NCI-H1694 treated with DMSO at 0.1 percent for 48 hours (cell line): ENCODE measurements around the gene SRGAP1.
A peak's percentile ranks its signal among the peaks of the same experiment; 100 is the strongest.
"Not testable (repeated sequence)": the region's sequence is repeated elsewhere in the genome, so short reads cannot be mapped to it uniquely, and the experiment has no call there.

Experiments
- DNase-seq: peaks from one replicate; lab custom pipeline; 2025; lab: John Stamatoyannopoulos, UW

The SRGAP1 gene

DNA sequence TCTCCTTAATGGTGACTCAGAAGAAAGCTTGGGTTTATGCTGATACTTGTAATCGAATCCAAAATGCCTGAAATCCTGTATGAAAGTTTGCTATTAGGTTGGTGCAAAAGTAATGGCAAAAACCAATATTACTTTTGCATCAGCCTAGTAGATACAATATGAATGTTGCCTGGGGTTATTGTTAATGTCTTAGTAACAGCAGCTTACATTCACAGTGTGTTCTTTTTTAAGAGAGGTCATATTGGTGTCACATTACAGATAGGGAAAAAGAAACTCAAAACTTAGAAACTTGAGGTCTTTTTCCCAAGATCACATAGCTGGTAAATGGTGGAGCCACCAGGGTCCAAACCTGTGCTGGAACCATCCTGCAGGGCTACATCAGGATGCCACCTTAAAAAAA lies 25.2 kb downstream of the SRGAP1 start:
- no peak for DNase-seq

DNA sequence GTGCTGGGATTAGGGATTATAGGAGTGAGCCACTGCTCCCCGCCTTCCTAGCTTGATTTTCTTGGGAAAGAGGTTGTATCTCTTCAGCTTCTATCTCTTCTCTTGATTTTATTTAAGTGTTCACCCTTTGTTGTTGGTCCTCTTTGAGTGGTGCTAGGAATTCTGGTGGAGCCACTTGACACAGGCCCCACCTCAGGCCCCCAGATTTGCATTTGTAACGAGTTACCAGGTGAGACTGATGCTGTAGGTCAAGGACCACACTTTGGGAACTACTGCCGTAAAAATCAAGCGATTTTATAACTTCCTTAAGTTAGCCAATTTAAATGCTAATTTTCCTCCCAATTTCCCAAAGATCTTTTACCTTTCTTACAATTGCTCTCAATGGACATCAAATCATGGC lies 26.3 kb downstream of the SRGAP1 start:
- DNase-seq: no peak

DNA sequence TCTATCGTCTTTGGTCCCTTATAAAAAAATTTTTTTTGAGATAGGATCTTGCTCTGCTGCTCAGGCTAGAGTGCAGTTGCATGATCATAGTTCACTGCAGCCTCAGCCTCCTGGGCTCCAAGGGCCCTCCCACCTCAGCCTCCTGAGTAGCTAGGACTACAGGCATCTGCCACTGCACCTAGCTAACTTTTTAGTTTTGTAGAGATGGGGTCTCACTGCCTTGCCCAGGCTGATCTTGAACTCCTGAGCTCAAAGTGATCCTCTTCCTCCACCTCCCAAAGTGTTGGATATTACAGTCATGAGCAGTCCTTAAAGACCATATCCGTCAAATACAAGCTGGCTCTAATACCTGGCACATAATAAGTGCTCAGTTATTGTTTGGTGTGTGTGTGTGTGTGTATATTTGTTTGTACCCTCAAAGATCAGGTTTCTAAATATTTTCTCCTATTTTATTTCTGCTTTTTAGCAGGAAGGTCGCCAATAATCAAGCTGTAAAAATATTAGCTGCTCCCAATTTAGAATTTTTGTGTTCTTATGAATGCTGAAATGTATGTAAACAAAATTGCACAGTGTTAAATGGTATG lies 30.5 kb downstream of the SRGAP1 start:
- DNase-seq: no peak

DNA sequence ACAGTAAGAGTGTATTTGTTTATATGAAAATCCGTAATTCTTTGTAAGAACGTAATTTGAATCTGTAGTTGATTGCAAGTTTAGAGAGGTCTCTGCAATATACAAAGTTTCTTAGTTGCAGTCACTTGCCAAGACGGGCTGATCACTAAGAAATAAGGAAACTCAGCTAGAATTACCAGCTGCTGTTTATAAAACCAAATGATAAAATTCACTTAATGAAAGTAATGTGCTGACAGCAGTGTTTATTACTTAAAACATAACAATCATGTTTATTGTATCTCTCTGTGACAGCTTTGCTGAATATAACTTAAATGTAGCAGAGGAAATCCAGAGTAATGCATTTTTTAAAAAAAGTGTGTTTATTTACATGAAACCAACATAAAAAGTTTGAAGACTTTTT lies 31.2 kb downstream of the SRGAP1 start:
- DNase-seq: no peak

DNA sequence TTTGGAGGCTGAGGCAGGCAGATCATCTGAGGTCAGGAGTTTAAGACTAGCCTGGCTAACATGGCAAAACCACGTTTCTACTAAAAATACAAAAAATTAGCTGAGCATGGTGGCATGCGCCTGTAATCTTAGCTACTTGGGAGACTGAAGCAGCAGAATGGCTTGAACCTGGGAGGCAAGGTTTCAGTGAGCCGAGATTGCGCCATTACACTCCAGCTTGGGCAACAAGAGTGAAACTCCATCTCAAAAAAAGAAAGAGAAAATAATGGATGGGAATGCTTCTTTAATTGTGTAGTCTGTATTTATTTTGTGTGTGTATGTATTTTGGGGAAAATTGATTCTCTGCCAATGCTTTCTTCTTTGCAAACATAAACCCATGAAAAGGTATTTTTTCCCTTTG lies 32.5 kb downstream of the SRGAP1 start:
- no peak for DNase-seq

DNA sequence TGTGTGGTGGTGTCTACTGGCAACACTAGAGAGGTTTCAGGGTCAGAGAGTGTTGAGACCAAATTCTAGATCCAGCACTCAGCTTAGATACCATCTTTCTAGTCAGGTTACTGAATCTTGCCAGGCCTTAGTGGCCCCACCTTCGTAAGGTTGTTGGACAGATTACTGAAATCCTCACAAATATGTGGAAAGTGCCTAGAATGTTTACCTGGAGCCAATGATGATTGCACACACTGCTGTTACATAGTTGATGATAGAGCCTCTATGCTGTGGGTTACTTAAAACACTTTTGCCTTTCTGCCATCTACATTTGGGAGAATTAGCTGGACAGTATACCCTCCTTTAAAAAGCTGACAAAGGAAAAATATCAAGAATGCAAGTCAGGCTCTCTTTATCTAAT lies 33.2 kb downstream of the SRGAP1 start:
- DNase-seq: no peak

DNA sequence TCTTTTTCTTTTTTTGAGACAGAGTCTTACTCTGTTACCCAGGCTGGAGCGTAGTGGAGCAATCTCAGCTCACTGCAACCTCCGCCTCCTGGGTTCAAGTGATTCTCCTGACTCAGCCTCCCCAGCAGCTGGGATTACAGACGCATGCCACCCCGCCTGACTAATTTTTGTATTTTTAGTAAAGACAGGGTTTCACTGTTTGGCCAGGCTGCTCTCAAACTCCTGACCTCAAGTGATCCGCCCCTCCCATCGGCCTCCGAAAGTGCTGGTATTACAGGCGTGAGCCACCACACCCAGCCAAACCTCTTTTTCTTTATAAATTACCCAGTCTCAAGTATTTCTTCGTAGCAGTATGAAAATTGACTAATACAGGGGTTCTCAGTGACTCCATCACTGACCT lies 35.7 kb downstream of the SRGAP1 start:
- DNase-seq: not testable (repeated sequence)

DNA sequence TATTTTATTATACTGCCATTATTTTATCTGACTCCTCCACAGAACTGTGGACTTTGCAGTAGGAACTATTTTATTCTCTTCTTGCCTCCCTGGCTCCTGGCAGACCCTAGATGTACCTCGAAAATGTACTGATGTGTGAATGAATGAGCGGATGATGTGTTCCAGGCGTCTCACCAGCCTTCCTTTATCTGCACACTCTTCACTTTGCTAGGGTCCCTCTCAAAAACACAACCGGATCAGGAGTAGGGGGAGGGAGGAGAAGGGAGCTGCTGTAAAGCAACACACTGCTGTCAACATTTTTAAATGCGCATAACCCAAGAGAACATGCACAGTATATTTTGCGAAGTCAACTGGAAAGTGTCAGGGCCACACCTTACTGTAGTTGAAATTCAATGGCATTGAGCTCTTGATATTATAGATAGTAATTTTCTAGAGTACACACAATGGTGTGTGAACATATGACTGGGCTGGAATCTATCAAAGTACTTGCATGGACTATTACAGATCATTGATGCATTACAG lies 36.3 kb downstream of the SRGAP1 start:
- no peak for DNase-seq

DNA sequence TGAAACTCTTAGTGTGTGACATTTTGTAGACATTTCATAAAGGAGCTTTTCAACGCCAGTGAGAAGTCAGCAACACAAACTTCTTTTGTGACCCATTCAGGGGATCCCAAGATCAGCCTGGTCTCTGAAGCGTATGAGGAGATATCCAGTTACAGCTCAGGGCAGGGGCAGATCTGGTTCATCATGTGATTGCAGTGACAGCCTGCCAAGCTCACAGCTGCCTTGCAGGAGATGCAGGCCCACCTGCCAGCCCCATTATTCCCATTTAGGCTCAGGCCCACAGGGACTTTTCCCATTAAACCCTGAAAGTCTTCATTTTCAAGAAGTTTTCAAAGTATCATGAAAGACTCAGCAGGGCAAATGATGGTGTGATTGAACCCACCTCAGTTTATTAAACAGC lies 38.3 kb downstream of the SRGAP1 start:
- DNase-seq: peak; percentile 58

DNA sequence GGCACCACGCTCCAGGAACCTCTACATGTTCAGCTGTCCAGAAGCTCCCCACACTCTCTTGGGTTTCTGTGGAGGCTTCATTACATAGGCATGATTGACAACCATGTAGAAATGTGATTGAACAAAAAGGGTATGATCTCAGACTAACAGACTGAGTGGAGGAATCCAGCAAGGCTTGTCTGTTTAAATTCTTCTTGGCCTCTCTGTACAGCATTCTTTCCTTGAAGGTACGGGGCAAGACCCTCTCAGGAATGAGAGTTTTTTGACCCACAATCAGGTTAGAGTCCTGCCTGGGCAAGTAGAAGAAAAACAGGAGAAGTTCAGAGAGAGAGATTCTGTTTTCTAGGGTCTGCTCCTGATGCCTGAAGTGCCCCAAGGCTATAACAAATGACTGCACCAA lies 40.9 kb downstream of the SRGAP1 start:
- no peak for DNase-seq

DNA sequence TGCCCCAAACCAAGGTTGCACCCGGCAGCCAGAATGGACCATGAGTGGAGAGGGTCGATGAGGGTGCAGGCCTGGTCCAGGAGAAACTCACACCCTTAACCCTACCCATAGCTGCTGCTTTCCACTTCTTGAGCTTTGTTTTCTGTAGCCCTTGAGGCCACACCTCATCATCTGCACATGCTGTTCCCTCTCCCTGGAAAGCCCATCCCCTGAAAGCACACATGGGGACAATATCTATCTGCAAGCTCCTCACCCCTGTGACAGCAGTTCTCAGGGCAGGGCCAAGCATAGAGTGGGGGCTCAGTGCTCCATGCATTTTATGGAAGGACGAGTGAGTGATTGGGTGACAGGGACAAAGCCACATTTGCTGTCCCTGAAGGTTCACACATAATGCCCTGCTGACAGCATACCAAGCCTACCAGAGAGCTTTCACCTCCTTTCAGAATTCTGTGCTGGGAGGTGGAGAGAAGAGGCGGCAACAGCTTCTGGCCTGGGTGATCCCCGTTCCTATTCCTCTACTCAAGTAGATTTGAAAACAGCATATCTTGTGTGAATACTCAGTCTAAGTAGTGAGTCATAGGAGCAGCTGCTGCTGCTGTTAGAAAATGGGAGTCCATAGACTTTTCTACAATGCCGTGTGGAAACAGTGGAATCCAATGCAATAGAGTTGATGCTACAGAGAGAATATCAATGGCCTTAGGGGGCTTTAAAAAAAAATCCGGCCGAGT lies 44.6 kb downstream of the SRGAP1 start:
- no peak for DNase-seq

DNA sequence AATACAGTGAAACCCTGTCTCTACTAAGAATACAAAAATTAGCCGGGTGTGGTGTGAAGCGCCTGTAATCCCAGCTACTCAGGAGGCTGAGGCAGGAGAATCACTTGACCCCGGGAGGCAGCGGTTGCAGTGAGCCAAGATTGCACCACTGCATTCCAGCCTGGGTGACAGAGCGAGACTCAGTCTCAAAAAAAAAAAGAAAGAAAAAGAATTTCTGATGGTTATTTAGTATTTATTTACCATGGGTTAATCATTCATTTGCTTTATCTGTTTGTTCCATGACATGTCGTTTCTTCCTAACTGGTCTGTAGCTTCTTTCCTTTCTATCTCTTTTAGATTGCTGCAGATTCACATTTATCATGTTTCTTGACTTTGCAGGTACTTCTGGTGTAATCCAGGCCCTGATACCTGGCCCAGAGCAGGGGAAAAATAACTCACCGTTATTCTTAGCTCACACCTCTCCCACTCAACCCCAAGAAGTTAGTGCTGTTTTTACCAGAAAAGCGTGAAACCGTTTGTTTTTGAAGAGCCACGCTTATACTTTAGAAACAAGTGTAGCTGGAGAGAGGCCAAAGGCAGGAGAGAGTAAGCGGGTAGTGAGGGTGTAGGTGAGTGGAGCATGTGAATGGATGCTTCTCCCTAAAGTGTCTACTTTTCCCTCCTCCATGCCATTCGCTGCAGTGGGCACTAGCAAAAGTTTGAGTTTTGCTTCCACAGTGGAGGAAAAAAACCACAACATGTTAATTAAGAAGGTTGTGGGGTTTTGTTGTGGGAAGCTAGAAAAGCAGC lies 45.4 kb downstream of the SRGAP1 start:
- DNase-seq: no peak

DNA sequence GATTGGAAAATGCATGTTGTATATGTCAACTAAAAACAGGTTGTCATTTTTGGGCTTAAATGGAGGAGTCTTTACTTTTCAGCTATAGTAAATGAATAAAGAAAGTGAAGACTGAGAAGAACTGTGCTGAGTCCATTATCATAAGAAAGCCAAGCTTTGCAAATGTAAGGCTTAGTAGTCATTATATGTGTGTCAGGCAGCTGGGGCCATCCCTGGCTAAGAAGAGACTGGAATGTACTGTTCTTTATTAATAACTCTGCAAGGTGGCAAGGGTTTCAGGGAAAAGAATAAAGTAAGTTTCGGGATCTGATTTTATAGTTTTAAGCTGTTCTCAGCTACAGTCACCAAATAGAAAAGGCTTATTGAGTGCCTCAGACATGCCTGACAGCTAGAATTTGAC lies 48.7 kb downstream of the SRGAP1 start:
- DNase-seq: no peak

DNA sequence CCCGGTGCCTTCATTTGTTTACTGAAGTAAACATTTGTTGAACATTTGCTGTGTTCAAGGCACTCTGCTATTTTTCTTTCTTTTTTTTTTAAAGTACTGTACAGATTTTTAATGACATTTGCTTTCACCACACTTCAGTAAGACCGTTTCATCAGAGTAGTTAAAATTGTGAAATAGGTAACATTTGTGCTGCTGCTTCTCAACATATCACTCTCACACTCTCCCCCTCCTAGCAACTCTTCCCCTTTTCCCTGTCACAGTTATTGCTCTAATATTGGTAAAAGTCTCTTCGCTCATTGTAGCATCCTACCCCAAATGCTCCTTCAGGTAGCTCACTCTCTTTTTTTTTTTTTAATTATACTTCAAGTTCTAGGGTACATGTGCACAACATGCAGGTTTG lies 49.6 kb downstream of the SRGAP1 start:
- DNase-seq: no peak

DNA sequence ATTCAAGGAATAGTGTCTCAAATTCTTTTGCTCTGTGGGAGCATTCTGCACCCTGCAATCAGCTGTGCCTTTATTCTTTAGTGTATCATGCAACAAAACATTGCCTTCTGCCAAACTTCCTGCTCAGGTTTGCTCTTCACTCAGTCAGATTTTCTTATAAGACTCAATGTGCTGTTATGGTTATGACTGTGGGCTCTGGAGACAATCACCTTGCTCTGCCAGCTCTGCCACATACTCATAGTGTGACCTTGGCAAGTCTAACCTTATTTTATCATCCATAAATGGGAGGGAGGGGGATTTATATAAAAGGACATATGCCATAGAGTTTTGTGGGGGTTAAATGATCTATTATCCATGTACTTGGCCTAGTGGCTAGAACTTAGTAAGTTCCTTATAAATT lies 51.3 kb downstream of the SRGAP1 start:
- DNase-seq: no peak

DNA sequence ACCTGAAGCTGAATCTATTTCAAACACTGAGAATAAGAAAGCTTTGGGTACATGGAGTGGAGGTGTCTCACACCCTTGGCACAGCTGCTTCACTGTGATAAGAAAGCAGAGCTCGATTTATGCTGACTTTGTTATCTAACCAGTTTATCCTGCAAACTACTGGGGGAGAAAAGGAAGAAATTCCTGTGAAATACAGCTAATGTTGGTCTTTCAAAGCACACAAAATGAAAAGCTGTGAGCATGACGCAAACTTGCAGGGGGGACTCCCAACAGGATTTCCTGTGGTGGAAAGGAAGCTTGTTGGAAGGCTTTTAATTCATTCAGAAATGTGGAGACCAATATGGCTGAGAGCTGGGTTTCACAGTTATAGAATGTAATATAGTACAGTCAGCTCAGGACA lies 53.4 kb downstream of the SRGAP1 start:
- no peak for DNase-seq

DNA sequence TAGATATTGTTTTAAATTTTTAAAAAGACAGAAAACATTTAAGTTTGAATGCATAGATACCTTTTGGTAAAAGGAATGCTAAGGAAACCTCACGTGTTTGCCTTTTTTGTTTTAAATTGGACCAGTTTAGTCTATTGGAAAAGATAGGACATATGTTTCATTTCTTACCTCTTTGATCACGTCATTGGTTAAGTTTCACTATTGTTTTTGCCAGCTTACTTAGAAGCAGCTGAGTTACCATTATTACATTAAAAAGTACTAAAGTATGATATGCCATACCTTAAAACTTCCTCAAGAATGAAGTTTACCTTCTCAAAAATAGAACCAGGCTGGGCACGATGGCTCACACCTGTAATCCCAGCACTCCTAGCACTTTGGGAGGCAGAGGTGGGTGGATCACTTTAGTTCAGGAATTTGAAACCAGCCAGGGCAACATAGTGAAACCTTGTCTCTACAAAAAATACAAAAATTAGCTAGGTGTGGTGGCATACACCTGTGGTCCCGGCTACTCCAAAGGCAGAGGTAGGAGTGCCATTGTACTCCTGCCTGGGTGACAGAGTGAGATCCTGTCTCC lies 54.4 kb downstream of the SRGAP1 start:
- DNase-seq: no peak

DNA sequence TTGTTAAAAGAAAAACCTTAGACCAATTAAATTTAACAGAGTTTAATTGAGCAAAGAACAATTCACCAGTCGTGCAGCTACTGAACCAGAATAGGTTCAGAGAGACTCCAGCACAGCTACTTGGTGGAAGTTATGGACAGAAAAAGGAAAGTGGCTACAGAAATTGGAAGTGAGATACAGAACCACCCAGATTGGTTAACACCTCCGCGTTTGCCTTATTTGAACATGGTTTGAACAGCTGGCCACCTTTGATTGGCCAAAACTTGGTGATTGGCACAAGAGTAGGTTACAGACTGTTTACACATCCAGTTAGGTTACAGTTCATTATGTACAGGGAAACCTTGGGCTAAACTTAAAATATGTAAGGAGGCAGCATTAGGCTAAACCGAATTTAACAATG lies 54.9 kb downstream of the SRGAP1 start:
- no peak for DNase-seq

DNA sequence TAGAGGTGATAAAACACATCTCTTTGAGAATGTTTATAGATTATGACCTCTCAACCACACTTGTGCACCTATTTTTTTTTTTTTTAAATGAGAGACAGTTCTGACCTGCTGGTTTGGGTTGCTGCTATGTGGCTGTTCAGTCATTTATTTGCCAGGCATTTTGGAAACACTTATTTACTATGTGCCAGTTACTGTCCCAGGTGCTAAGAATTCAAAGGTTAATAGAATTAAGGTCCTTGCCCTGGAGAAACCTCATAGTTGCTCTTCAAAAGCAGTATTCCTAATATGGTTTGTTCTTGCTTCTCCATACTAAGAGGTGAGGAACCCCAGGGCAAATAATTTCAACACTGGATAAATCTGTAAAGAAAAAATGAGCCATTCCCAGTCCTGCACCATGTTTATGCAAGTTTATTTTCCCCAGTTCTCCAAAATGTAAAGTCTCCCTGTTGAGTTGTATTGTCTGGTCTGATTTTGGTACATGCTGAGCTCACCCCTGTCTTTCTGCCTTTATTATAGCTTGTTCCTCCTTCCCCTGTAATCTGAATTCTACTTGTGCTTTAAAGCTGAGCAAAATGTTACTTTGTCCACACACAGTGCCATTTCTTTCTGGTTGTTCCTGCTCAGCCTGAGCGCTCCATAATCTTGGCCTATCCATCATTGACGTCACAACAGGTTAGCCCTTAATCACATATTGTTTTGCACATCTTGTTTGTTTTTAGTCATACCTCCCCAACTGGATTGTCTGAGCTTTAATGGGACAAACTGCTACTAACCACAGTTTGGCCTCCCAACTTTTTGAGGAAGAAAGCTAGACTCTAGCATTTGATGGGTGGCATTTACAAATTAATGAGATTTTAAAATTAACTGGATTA lies 56.7 kb downstream of the SRGAP1 start:
- no peak for DNase-seq

DNA sequence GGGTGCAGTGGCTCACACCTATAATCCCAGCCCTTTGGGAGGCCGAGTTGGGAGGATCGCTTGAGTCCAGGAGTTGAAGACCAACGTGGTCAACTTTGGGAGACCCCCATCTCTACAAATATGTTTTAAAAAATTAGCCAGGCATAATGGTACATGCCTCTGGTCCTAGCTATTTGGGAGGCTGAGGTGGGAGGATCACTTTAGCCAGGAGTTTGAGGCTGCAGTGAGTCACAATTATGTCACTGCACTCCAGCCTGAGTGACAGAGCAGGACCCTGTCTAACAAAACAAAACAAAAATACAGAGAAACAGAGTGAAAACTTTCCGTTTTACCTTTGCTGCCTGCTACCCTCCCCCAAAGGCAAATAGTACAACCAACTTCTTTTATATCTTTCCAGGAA lies 60.2 kb downstream of the SRGAP1 start:
- no peak for DNase-seq

DNA sequence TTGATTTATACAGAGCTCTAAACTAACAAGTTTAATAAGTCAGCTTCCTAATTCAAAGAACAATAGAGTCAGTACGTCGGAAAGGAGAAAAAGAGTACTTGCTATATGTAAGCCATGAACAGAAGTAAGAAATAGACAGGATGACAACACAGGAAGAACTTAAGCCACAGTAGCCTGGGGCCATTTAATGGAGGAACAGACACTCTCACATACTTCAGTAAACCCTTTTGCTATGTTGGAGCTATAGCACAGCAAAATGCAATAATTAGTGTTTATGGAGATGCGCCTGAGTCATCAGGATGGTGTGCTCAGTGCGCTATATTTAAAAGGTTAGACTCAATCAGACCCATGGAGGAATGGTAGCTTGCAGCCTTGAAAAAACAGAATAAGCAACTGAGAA lies 61.0 kb downstream of the SRGAP1 start:
- DNase-seq: no peak

DNA sequence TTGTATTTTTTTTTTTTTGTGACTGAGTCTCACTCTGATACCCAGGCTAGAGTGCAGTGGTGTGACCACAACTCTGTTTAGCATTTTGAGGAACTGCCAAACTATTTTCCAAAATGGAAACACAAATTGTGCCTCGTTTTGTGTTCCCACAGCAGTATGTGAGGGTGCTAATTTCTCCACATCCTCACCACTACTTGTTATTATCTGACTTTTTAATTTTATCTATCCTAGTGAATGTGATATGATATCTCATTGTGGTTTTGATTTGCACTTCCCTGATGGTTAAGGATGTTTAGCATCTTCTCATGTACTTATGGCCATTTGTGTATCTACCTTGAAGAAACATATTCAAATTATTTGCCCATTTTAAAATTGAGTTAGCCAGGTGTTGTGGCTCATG lies 62.4 kb downstream of the SRGAP1 start:
- no peak for DNase-seq
